ENCODE data around the gene ADGRD1. TPM values are rescaled to one million over a fixed set of nuclear protein-coding genes. Genes with fewer than 3 reads are reported as not detected.
"Not testable (repeated sequence)": the region's sequence is repeated elsewhere in the genome, so short reads cannot be mapped to it uniquely, and the experiment has no call there.

ADGRD1 gene
- total RNA-seq, 1 donor from 2014 or later: 0.17 TPM

- no peak for DNase-seq
These were observed 34.6 kb downstream of the ADGRD1 start for GRCh38 chr12:130988261-130988660.

GRCh38 chr12:130988751-130989150, 35.0 kb downstream of the ADGRD1 start:
- DNase-seq: no peak

- DNase-seq: no peak
These were observed 35.7 kb downstream of the ADGRD1 start for GRCh38 chr12:130989391-130989790.

GRCh38 chr12:130990034-130990433, 36.3 kb downstream of the ADGRD1 start:
- DNase-seq: no peak

- DNase-seq: no peak
These were observed 38.7 kb downstream of the ADGRD1 start for GRCh38 chr12:130992448-130992847.

- DNase-seq: no peak
These were observed 39.4 kb downstream of the ADGRD1 start for GRCh38 chr12:130992979-130993538.

- DNase-seq: no peak
These were observed 40.3 kb downstream of the ADGRD1 start for GRCh38 chr12:130993759-130994670.

GRCh38 chr12:130994821-130995375, 41.2 kb downstream of the ADGRD1 start:
- no peak for DNase-seq

- DNase-seq: not testable (repeated sequence)
These were observed 41.8 kb downstream of the ADGRD1 start for GRCh38 chr12:130995386-130995969.

- no peak for DNase-seq
These were observed 44.4 kb downstream of the ADGRD1 start for GRCh38 chr12:130998136-130998535.

- no peak for DNase-seq
These were observed 46.3 kb downstream of the ADGRD1 start for GRCh38 chr12:131000000-131000486.

- no peak for DNase-seq
These were observed 47.8 kb downstream of the ADGRD1 start for GRCh38 chr12:131001493-131001892.

GRCh38 chr12:131002216-131002631, 48.5 kb downstream of the ADGRD1 start:
- DNase-seq: no peak

GRCh38 chr12:131003036-131003715, 49.5 kb downstream of the ADGRD1 start:
- DNase-seq: no peak

GRCh38 chr12:131003716-131004045, 50.0 kb downstream of the ADGRD1 start:
- DNase-seq: no peak

- no peak for DNase-seq
These were observed 50.5 kb downstream of the ADGRD1 start for GRCh38 chr12:131004166-131004565.

GRCh38 chr12:131005161-131006035, 51.7 kb downstream of the ADGRD1 start:
- DNase-seq: no peak

GRCh38 chr12:131006036-131006735, 52.5 kb downstream of the ADGRD1 start:
- no peak for DNase-seq

- no peak for DNase-seq
These were observed 53.5 kb downstream of the ADGRD1 start for GRCh38 chr12:131007031-131007739.

- DNase-seq: no peak
These were observed 54.0 kb downstream of the ADGRD1 start for GRCh38 chr12:131007740-131008117.
